Transverse colon (tissue), 4 donors: ENCODE data around the gene GRIA3. TPM values are rescaled to one million over a fixed set of nuclear protein-coding genes. Genes with fewer than 3 reads are reported as not detected.
A peak's percentile ranks its signal among the peaks of the same experiment; 100 is the strongest.

Experiments used
- DNase-seq: peaks from one replicate; pipeline ENCODE4 v3.0.0-alpha.2; 2019
- H3K27ac ChIP-seq, 4 donors: fragments of 200-600 bp; sonication (generic); 2 replicates each; pipeline ENCODE4 v1.5.1; 2016 to 2018; ENCODE audit warnings: inconsistent platforms in 4 of 4
- H3K27me3 ChIP-seq: fragments of 200-600 bp; sonication (generic); 2 replicates; pipeline ENCODE4 v1.5.1; 2017; ENCODE audit warnings: inconsistent platforms
- H3K36me3 ChIP-seq, 4 donors: fragments of 200-600 bp; sonication (generic); 2 replicates each; pipeline ENCODE4 v1.5.1; 2017 to 2019; ENCODE audit warnings: inconsistent platforms in 4 of 4
- H3K4me1 ChIP-seq, 4 donors: fragments of 200-600 bp; sonication (generic); 2 replicates each; pipeline ENCODE4 v1.5.1; 2017 to 2020; ENCODE audit warnings: inconsistent platforms in 4 of 4
- H3K4me3 ChIP-seq, 4 donors: fragments of 200-600 bp; sonication (generic); 1 replicate in 1 of 4; 2 replicates in 3 of 4; pipeline versions ENCODE4 v1.5.1 to v1.6.1; 2017 to 2019; ENCODE audit warnings: inconsistent platforms in 4 of 4
- H3K9me3 ChIP-seq, 2 donors: fragments of 200-600 bp; sonication (generic); 2 replicates each; pipeline ENCODE4 v1.5.1; 2017 to 2019; ENCODE audit warnings: inconsistent platforms in 2 of 2
- CTCF ChIP-seq, 5 experiments: fragments of 200-600 bp in 3 of 5; fragments of 450-650 bp in 2 of 5; sonication (generic) in 3 of 5; IDR thresholded peaks; 1 replicate in 2 of 5; 2 replicates in 3 of 5; pipeline ENCODE4 v1.5.1; 2016 to 2017; ENCODE audit warnings: antibody characterized with exemption in 5 of 5, inconsistent platforms in 3 of 5, mild to moderate bottlenecking in 2 of 5, moderate library complexity in 1 of 5
- EP300 ChIP-seq: sonication (generic); formaldehyde crosslinking; IDR thresholded peaks from one replicate; pipeline ENCODE4 v1.6.1; 2017; ENCODE audit warnings: antibody characterized with exemption, low read depth
- POLR2A ChIP-seq: fragments of 450-650 bp; IDR thresholded peaks from one replicate; pipeline ENCODE4 v1.6.1; 2016; ENCODE audit warnings: antibody characterized with exemption, mild to moderate bottlenecking, moderate library complexity
- POLR2AphosphoS5 ChIP-seq, 3 donors: sonication (generic); formaldehyde crosslinking; IDR thresholded peaks; one replicate each; pipeline ENCODE4 v1.6.1; 2016; ENCODE audit warnings: antibody characterized with exemption in 3 of 3
- WGBS, 2 donors: methylation state at CpG; one replicate each; pipeline ENCODE4 v1.1.5; 2018; ENCODE audit warnings: low coverage in 1 of 2; 5-methylcytosine and 5-hydroxymethylcytosine counted together
- in situ Hi-C, 4 donors: fragments of 200-750 bp; cut with MboI; loops; one replicate each; pipeline versions ENCODE4 v1.15.0 to v1.15.1; 2017; ENCODE audit warnings: low sequenced_read_pairs in 3 of 4, low pct_ligation_motif_present in 1 of 4, low pct_unique_long_range_greater_than_20kb in 1 of 4
- intact Hi-C: fragments of 100-400 bp; cut with DNase I; formaldehyde crosslinking; loops from one replicate; pipeline ENCODE4 v1.15.1; 2023; ENCODE audit warnings: low total_unique reads
- total RNA-seq, 4 donors: library from RNA; depleted of rRNA; stranded (reverse); fragments of >200 nt; gene quantifications; one replicate each; pipeline ENCODE4 v1.1.0, GENCODE V29; 2016

GRIA3 gene
- total RNA-seq, 4 donors from 2014 or later: 0.40 to 1.1 (median 0.68) TPM; not detected in 1

- peak; percentile 16 for DNase-seq
- no peaks in the 10 kb centered on the region for H3K4me1 ChIP-seq
- no peak overlapping the region for H3K27ac ChIP-seq
- intact Hi-C loops: no loop called here
- no peaks in the 10 kb centered on the region for H3K9me3 ChIP-seq
- H3K36me3 ChIP-seq: no peaks in the 10 kb centered on the region
- peak in 4 of 5 experiments; percentile 31 to 47 (median 38) for TF ChIP-seq CTCF (IDR thresholded peaks at IDR 0.05)
- TF ChIP-seq POLR2A: no peak
- in situ Hi-C loops: no loop called here
- no peaks in the 10 kb centered on the region for H3K27me3 ChIP-seq
- no peak overlapping the region for H3K4me3 ChIP-seq
- 7% methylated on average over 1 of the region's 1 CpG; no CpG with 5 or more reads in 1 of the 2 donors for WGBS, 2 donors
Observed at GRCh38 chrX:123422875-123423274, 238.8 kb downstream of the GRIA3 start.

- in situ Hi-C loops (no loop called here), intact Hi-C loops (no loop called here)
- Histone ChIP-seq H3K4me1 (no peaks in the 10 kb centered on the region), H3K36me3 (no peaks in the 10 kb centered on the region), H3K9me3 (no peaks in the 10 kb centered on the region), H3K27me3 (no peaks in the 10 kb centered on the region), H3K27ac (no peak overlapping the region), H3K4me3 (no peak overlapping the region)
- TF ChIP-seq EP300 (no peak), CTCF (IDR thresholded peaks at IDR 0.05) (no peak), POLR2A (no peak)
- DNase-seq: no peak
Observed at GRCh38 chrX:123424546-123424945, 240.5 kb downstream of the GRIA3 start.

GRCh38 chrX:123425471-123425870 lies 241.4 kb downstream of the GRIA3 start:
- intact Hi-C loops: no loop called here
- Histone ChIP-seq H3K36me3 (no peaks in the 10 kb centered on the region), H3K4me1 (no peaks in the 10 kb centered on the region), H3K27me3 (no peaks in the 10 kb centered on the region), H3K9me3 (no peaks in the 10 kb centered on the region), H3K27ac (no peak overlapping the region), H3K4me3 (no peak overlapping the region)
- no peak for DNase-seq
- in situ Hi-C loops: no loop called here
- TF ChIP-seq EP300 (no peak), POLR2A (no peak), POLR2AphosphoS5 (IDR thresholded peaks at IDR 0.05) (no peak)
- 46 to 80% methylated on average over 1 to 2 of the region's 2 CpGs for WGBS, 2 donors

- intact Hi-C loops: no loop called here
- WGBS, 2 donors: 51% methylated on average over 3 of the region's 3 CpGs; no CpG with 5 or more reads in 1 of the 2 donors
Observed at GRCh38 chrX:123425904-123426303, 241.8 kb downstream of the GRIA3 start.

More at GRCh38 chrX:123425904-123426303, 241.8 kb downstream of the GRIA3 start:
- no peak for DNase-seq
- Histone ChIP-seq H3K27me3 (no peaks in the 10 kb centered on the region), H3K36me3 (no peaks in the 10 kb centered on the region), H3K9me3 (no peaks in the 10 kb centered on the region), H3K4me1 (no peaks in the 10 kb centered on the region), H3K27ac (no peak overlapping the region), H3K4me3 (no peak overlapping the region)
- in situ Hi-C loops: no loop called here
- no peak for TF ChIP-seq POLR2AphosphoS5 (IDR thresholded peaks at IDR 0.05)
- TF ChIP-seq EP300: no peak
- TF ChIP-seq POLR2A: no peak
- no peak for TF ChIP-seq CTCF (IDR thresholded peaks at IDR 0.05)
